ENCODE data around the gene CCDC9B.

- TF ChIP-seq CTCF (IDR thresholded peaks at IDR 0.05), result no peak
- TF ChIP-seq POLR2A (IDR thresholded peaks at IDR 0.05), result no peak
These were observed 57.7 kb downstream of the CCDC9B start, which contains the start of gene ANKRD63 for GRCh38 chr15:40282869-40283614.

All from uterus (tissue), 2 donors.